Measurements from ENCODE around the gene ANG.
"Not testable (repeated sequence)": the region's sequence is repeated elsewhere in the genome, so short reads cannot be mapped to it uniquely, and the experiment has no call there.

ANG gene

DNA sequence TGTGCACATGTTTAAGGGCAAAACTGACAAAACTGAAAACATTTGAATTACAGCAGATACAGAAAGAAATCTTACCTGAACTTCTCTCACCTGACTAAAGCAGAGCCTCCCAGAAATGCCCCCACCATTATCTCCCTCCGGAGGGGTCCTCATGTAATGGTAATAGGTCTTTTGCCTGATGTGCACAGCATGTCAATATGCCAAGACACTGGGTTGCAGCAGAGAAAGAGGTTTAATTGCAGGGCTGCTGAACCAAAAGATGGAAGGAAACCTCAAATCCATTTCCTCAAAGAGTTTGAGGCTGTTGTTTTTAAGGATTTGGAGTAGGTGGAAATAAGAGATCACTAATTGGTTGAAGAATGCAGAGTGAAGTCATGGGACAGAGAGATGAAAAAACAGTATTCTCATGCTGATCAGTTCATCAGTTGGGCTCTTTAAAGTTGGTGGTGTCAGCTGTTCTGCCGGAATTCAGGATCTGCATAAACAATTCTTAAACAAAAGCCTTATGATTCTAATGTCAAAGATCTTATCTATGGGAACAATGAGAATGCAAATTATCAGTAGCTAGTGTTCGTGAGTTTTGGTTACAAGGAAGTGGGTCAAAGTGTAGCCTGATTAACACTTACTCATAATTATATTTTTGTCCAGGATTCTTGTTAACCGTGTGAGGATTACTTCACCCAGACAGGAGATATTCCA lies 18.2 kb downstream of the ANG start:
- Histone ChIP-seq H3K27ac (ENCODE audit: low read depth, low read length) (peak overlapping the region; percentile 95), H3K36me3 (ENCODE audit: control insufficient read depth, insufficient read depth, low read length) (no peaks in the 10 kb centered on the region), H3K4me3 (ENCODE audit: low read depth, low read length) (0 out of 2 replicates have a peak overlapping the region, but pooled peaks have one; percentile 23), H3K9ac (ENCODE audit: low read depth, low read length) (peak overlapping the region; percentile 30; the same call in 1 of the 2 replicates), H3K27me3 (ENCODE audit: control insufficient read depth, insufficient read depth, low read length) (no peaks in the 10 kb centered on the region), H3K4me1 (ENCODE audit: control insufficient read depth, insufficient read depth, low read length) (peaks cover 13% of the 10 kb centered on the region; the same call in 1 of the 2 replicates), H3K9me3 (ENCODE audit: control insufficient read depth, insufficient read depth, low read length) (peaks cover 41% of the 10 kb centered on the region)

DNA sequence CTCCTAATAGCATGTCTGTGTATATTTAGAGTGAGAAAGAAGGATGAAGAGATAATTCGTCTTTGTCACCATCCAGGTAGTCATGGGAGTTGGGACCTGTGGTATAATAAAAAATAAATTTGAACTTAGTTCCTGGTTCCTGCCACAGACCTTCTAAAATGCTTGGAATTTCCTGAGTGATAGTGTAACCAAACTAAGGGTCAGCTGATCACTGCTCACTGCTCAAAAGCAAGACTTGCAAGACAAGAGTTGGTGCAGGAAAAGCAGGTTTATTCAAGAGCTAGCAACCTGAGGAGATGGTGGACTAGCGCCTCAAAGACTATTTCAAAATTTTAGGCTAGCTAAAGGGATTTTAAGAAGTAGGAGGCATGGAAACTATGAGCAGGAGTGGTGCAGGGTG lies 19.1 kb downstream of the ANG start:
- H3K9ac ChIP-seq (ENCODE audit: low read depth, low read length) = no peak overlapping the region; the same call in 1 of the 2 replicates
- H3K9me3 ChIP-seq (ENCODE audit: control insufficient read depth, insufficient read depth, low read length) = peaks cover 41% of the 10 kb centered on the region
- peaks cover 13% of the 10 kb centered on the region; the same call in 1 of the 2 replicates for H3K4me1 ChIP-seq (ENCODE audit: control insufficient read depth, insufficient read depth, low read length)
- peak overlapping the region; percentile 95 for H3K27ac ChIP-seq (ENCODE audit: low read depth, low read length)
- H3K4me3 ChIP-seq (ENCODE audit: low read depth, low read length) = no peak overlapping the region
- H3K36me3 ChIP-seq (ENCODE audit: control insufficient read depth, insufficient read depth, low read length) = no peaks in the 10 kb centered on the region
- no peaks in the 10 kb centered on the region for H3K27me3 ChIP-seq (ENCODE audit: control insufficient read depth, insufficient read depth, low read length)

DNA sequence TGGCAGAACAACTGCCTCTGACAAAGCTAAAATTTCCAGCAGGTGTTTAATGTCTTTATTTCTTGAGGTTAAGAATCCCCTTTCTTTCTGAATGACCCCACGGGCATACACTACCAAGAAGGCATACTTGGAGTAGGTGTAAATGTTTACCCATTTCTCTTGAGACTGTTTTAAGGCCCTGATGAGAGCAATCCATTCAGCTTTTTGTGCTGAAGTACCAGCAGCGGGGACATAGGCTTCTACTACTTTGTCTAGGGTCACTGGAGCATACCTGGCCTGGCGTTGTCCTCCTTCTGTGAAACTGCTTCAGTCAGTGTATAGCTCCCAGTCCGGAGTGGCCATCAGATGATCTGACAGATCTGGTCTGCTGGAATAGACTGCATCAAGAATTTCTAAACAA lies 22.7 kb downstream of the ANG start:
- no peaks in the 10 kb centered on the region for H3K36me3 ChIP-seq (ENCODE audit: control insufficient read depth, insufficient read depth, low read length)
- no peak overlapping the region for H3K9ac ChIP-seq (ENCODE audit: low read depth, low read length)
- no peak overlapping the region for H3K4me3 ChIP-seq (ENCODE audit: low read depth, low read length)
- H3K9me3 ChIP-seq (ENCODE audit: control insufficient read depth, insufficient read depth, low read length) = peaks cover 17% of the 10 kb centered on the region
- H3K4me1 ChIP-seq (ENCODE audit: control insufficient read depth, insufficient read depth, low read length) = peaks cover 13% of the 10 kb centered on the region; the same call in 1 of the 2 replicates
- H3K27ac ChIP-seq (ENCODE audit: low read depth, low read length) = no peak overlapping the region
- H3K27me3 ChIP-seq (ENCODE audit: control insufficient read depth, insufficient read depth, low read length) = no peaks in the 10 kb centered on the region

DNA sequence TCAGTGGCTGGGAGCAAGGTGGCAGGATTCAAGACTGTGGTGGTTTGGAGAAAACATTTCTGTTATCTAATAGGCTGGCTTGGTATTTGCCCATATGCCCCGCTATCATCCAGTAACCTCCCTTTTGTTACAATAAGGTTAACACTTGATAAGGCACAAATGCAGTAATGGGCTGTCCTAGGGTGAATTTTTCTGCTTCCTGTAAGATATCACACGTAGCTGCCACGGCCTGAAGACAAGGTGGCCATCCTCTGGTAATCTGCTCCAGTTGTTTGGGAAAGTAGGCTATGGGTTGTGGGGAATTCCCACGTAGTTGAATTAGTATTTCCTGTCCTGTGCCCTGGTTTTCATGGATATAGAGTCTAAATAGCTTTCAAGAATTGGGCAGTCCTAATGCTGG lies 23.1 kb downstream of the ANG start:
- Histone ChIP-seq H3K4me3 (ENCODE audit: low read depth, low read length) (no peak overlapping the region), H3K27ac (ENCODE audit: low read depth, low read length) (no peak overlapping the region), H3K9me3 (ENCODE audit: control insufficient read depth, insufficient read depth, low read length) (peaks cover 15% of the 10 kb centered on the region), H3K36me3 (ENCODE audit: control insufficient read depth, insufficient read depth, low read length) (no peaks in the 10 kb centered on the region), H3K27me3 (ENCODE audit: control insufficient read depth, insufficient read depth, low read length) (no peaks in the 10 kb centered on the region), H3K4me1 (ENCODE audit: control insufficient read depth, insufficient read depth, low read length) (peaks cover 13% of the 10 kb centered on the region; the same call in 1 of the 2 replicates), H3K9ac (ENCODE audit: low read depth, low read length) (no peak overlapping the region)

DNA sequence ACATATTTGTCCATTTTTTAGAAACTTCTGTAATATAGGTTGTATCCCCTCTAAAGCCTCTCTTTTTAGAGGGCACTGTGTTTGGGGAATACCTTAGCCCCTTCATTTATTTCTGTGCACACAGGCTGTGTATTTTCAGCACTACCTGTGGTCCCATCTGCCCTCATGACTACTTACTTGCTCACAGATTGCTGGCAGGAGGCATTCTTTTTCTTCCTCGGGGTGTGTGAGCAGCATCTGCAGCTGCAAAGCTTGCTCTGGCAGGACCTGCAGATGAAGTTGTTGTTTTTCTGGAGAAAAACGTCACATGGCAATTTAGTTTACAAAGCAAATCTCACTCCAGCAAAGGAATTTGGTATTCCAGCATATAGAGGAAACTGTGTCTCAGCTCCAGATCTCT lies 24.3 kb downstream of the ANG start:
- H3K4me3 ChIP-seq (ENCODE audit: low read depth, low read length) = no peak overlapping the region
- no peak overlapping the region for H3K27ac ChIP-seq (ENCODE audit: low read depth, low read length)
- H3K36me3 ChIP-seq (ENCODE audit: control insufficient read depth, insufficient read depth, low read length) = no peaks in the 10 kb centered on the region
- peaks cover 9% of the 10 kb centered on the region; the same call in 1 of the 2 replicates for H3K9me3 ChIP-seq (ENCODE audit: control insufficient read depth, insufficient read depth, low read length)
- H3K27me3 ChIP-seq (ENCODE audit: control insufficient read depth, insufficient read depth, low read length) = no peaks in the 10 kb centered on the region
- H3K9ac ChIP-seq (ENCODE audit: low read depth, low read length) = no peak overlapping the region
- 0 out of 2 replicates have a peak, but pooled peaks cover 3% of the 10 kb centered on the region for H3K4me1 ChIP-seq (ENCODE audit: control insufficient read depth, insufficient read depth, low read length)

DNA sequence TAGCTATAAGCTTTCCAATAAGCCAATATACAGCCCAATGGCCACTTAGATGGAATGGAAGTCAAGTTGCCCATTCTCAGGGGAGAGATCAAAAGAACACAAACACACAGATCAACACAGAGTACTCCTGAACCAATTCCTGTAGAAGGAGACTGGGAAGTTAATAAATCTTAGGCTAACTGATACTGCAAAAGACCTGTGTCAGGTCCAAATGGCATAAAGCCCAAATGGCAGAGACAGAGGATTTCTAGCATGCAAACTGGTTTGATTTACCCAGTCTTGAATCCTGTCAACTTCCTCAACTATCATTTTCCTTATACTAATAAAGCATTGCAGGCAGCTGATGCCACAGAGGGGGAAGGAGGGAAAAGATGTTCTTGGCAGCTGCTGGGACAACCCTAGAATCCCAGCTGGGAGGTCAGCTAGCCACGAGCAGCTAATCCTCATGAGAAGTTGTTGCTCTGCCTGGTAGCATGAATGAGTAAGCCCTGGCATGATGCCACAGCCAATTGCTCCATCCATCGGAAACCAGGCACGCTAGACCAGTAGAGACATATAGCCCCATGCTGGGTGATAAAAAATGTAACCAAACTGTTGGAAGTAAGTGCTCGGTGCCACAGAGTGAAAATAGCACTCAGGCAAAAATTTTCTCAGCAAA lies 26.2 kb downstream of the ANG start:
- Histone ChIP-seq H3K4me3 (ENCODE audit: low read depth, low read length) (no peak overlapping the region), H3K27ac (ENCODE audit: low read depth, low read length) (no peak overlapping the region), H3K4me1 (ENCODE audit: control insufficient read depth, insufficient read depth, low read length) (no peaks in the 10 kb centered on the region), H3K27me3 (ENCODE audit: control insufficient read depth, insufficient read depth, low read length) (no peaks in the 10 kb centered on the region), H3K9ac (ENCODE audit: low read depth, low read length) (no peak overlapping the region), H3K9me3 (ENCODE audit: control insufficient read depth, insufficient read depth, low read length) (no peaks in the 10 kb centered on the region), H3K36me3 (ENCODE audit: control insufficient read depth, insufficient read depth, low read length) (no peaks in the 10 kb centered on the region)

DNA sequence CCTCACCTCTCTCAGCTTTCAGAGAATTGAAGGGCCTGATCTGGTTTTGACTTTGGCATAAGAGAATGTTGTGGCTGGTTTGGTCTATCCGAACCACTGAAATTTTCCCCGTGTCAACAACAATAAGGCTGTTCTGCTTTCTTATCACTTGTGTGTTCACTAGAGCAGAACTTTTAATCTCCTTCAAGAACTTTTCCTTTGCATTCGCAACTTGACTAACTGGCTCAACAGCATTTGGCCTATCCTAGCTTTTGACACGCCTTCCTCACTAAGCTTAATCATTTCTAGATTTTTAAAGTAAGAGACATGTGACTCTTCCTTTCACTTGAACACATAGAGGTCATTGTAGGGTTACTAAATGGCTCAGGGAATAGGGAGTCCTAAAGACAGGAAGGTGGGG lies 31.2 kb downstream of the ANG start:
- H3K27ac ChIP-seq (ENCODE audit: low read depth, low read length) = no peak overlapping the region
- H3K4me1 ChIP-seq (ENCODE audit: control insufficient read depth, insufficient read depth, low read length) = no peaks in the 10 kb centered on the region
- no peaks in the 10 kb centered on the region for H3K27me3 ChIP-seq (ENCODE audit: control insufficient read depth, insufficient read depth, low read length)
- H3K9me3 ChIP-seq (ENCODE audit: control insufficient read depth, insufficient read depth, low read length) = no peaks in the 10 kb centered on the region
- no peaks in the 10 kb centered on the region for H3K36me3 ChIP-seq (ENCODE audit: control insufficient read depth, insufficient read depth, low read length)
- H3K9ac ChIP-seq (ENCODE audit: low read depth, low read length) = no peak overlapping the region
- no peak overlapping the region for H3K4me3 ChIP-seq (ENCODE audit: low read depth, low read length)

DNA sequence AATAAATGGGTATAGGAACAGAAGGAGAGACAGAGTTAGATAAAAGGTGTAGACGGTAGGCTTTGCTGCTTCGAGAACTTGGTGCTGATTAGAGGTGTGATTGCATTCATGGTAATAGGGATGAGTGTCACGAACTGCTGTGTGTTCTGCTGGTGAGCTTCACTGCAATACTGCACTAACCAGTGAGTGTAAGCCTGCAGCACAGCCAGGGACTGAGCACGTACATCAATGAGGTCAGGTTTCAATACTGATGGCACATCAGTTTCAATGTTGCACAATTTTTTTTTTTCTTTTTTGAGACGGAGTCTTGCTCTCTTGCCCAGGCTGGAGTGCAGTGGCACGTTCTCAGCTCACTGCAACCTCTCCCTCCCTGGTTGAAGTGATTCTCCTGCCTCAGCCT lies 32.2 kb downstream of the ANG start:
- H3K9me3 ChIP-seq (ENCODE audit: control insufficient read depth, insufficient read depth, low read length) = no peaks in the 10 kb centered on the region
- no peaks in the 10 kb centered on the region for H3K36me3 ChIP-seq (ENCODE audit: control insufficient read depth, insufficient read depth, low read length)
- H3K27ac ChIP-seq (ENCODE audit: low read depth, low read length) = no peak overlapping the region
- H3K4me1 ChIP-seq (ENCODE audit: control insufficient read depth, insufficient read depth, low read length) = no peaks in the 10 kb centered on the region
- no peak overlapping the region for H3K9ac ChIP-seq (ENCODE audit: low read depth, low read length)
- H3K4me3 ChIP-seq (ENCODE audit: low read depth, low read length) = no peak overlapping the region
- no peaks in the 10 kb centered on the region for H3K27me3 ChIP-seq (ENCODE audit: control insufficient read depth, insufficient read depth, low read length)

DNA sequence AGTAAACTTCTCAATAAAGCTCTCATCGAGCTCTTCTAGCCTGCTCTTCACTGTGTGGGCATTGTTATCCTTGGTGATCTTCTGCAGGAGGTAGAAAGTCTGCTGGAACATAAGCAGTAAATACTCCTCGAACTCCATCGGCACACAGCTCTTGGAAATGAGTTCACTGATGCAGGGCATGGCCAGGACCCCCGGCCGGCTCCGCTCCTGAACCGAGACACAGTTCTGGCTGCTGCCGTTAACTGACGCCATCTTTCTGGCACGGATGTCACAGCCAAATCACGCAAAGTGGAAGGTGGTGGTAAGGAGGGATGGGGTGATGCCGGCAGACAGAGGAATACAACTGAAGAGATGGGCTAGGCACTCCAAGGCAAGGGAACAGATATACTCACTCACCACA lies 33.5 kb downstream of the ANG start:
- H3K27me3 ChIP-seq (ENCODE audit: control insufficient read depth, insufficient read depth, low read length) = no peaks in the 10 kb centered on the region
- H3K9ac ChIP-seq (ENCODE audit: low read depth, low read length) = no peak overlapping the region
- H3K4me1 ChIP-seq (ENCODE audit: control insufficient read depth, insufficient read depth, low read length) = no peaks in the 10 kb centered on the region
- H3K27ac ChIP-seq (ENCODE audit: low read depth, low read length) = no peak overlapping the region
- H3K4me3 ChIP-seq (ENCODE audit: low read depth, low read length) = no peak overlapping the region
- no peaks in the 10 kb centered on the region for H3K9me3 ChIP-seq (ENCODE audit: control insufficient read depth, insufficient read depth, low read length)
- no peaks in the 10 kb centered on the region for H3K36me3 ChIP-seq (ENCODE audit: control insufficient read depth, insufficient read depth, low read length)

DNA sequence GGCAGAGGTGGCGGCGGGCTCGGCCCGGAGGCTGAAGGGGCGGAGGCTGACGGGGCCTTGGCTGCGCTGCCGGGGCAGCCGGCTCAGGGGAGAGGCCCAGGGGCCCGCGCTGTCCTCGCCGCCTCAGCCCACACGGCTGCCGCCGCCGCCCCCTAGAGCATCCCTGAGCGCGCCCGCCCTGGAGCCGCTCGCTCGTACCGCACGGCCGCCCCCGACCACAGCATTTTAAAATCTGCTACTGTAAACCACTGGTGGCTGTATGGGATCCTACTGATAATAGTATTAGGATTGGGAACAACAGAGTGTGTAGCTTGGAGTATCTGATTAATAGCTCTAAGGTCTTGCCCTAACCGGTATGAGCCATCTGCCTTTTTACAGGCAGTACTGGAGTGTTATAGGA lies 34.9 kb downstream of the ANG start:
- H3K27ac ChIP-seq (ENCODE audit: low read depth, low read length) = no peak overlapping the region
- no peaks in the 10 kb centered on the region for H3K4me1 ChIP-seq (ENCODE audit: control insufficient read depth, insufficient read depth, low read length)
- H3K4me3 ChIP-seq (ENCODE audit: low read depth, low read length) = no peak overlapping the region
- H3K9ac ChIP-seq (ENCODE audit: low read depth, low read length) = no peak overlapping the region
- no peaks in the 10 kb centered on the region for H3K36me3 ChIP-seq (ENCODE audit: control insufficient read depth, insufficient read depth, low read length)
- H3K9me3 ChIP-seq (ENCODE audit: control insufficient read depth, insufficient read depth, low read length) = no peaks in the 10 kb centered on the region
- no peaks in the 10 kb centered on the region for H3K27me3 ChIP-seq (ENCODE audit: control insufficient read depth, insufficient read depth, low read length)

DNA sequence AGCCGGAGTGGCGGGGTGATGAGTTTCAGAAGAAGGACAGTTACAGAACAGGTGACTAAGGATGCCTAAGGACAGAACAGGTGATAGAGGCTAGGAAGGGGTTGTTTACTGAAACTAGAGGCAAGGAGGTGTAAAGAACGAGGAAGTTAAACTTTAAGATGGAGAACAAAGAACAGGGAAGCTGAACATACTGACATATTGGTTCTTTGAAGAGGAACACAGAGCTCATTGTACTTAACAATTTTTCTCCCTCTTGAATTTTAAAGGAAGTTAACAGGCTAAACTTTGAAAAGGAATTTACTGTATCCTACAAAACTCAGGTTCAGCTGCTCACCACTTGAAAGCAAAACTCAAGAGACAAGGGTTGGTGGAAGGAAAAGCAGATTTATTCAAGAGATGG lies 37.6 kb downstream of the ANG start:
- not testable (repeated sequence) for H3K36me3 ChIP-seq (ENCODE audit: control insufficient read depth, insufficient read depth, low read length); H3K9me3 ChIP-seq (ENCODE audit: control insufficient read depth, insufficient read depth, low read length); H3K27me3 ChIP-seq (ENCODE audit: control insufficient read depth, insufficient read depth, low read length); H3K27ac ChIP-seq (ENCODE audit: low read depth, low read length); H3K9ac ChIP-seq (ENCODE audit: low read depth, low read length); H3K4me3 ChIP-seq (ENCODE audit: low read depth, low read length); H3K4me1 ChIP-seq (ENCODE audit: control insufficient read depth, insufficient read depth, low read length)

Measured in HUES48 (cell line).